Caco-2 (cell line): Measurements from ENCODE around the gene PCDHGA12. TPM values are rescaled to one million over a fixed set of nuclear protein-coding genes. Genes with fewer than 3 reads are reported as not detected.

Experiments used
- Bru-seq: library from RNA; stranded (reverse); fragments of 400-500 nt; gene quantifications from one replicate; lab custom pipeline; 2021; lab: Mats Ljungman, UMichigan
- BruChase-seq, 2 experiments: library from RNA; stranded (reverse); fragments of 400-500 nt; gene quantifications; one replicate each; lab custom pipeline; 2021; lab: Mats Ljungman, UMichigan
- BruUV-seq: library from RNA; stranded (reverse); fragments of 400-500 nt; replicated peaks from 2 replicates; lab custom pipeline; 2021; lab: Mats Ljungman, UMichigan
- CTCF ChIA-PET: fragments of 300-600 bp; sonication (Branson Sonifier 250); formaldehyde crosslinking; loops from one replicate; lab custom pipeline; 2022; ENCODE audit warnings: antibody characterized with exemption; lab: Charles Lee
- POLR2A ChIA-PET: fragments of 300-600 bp; sonication (Branson Sonifier 250); formaldehyde crosslinking; loops from one replicate; lab custom pipeline; 2022; ENCODE audit warnings: antibody characterized with exemption; lab: Charles Lee
- DNase-seq, 2 experiments: peaks; one replicate each; pipeline versions ENCODE4 v3.0.0 to v3.0.0-alpha.2; 2020 to 2022
- H3K27me3 ChIP-seq: replicated peaks from 2 replicates; pipeline ENCODE4 v1.6.0; 2011; ENCODE audit warnings: low read length; ENCODE audit not compliant: control insufficient read depth, insufficient read depth
- H3K36me3 ChIP-seq: 2 replicates; pipeline ENCODE4 v1.5.1; 2011; ENCODE audit warnings: low read length; ENCODE audit not compliant: control insufficient read depth, insufficient read depth
- H3K4me1 ChIP-seq: fragments of 250-450 bp; sonication (Bioruptor Pico); 2 replicates; pipeline ENCODE4 v1.5.1; 2020; ENCODE audit warnings: mild to moderate bottlenecking
- H3K4me3 ChIP-seq: 2 replicates; pipeline ENCODE4 v1.5.1; 2011; ENCODE audit warnings: low read depth, mild to moderate bottlenecking, control low read depth, low read length
- H3K9me3 ChIP-seq: fragments of 250-450 bp; sonication (Bioruptor Pico); 2 replicates; pipeline ENCODE4 v1.5.1; 2020; ENCODE audit warnings: mild to moderate bottlenecking, moderate library complexity
- H3K27ac Mint-ChIP-seq: one replicate; pipeline ENCODE4 v1.8.0; 2022; ENCODE audit warnings: mixed read lengths; ENCODE audit not compliant: unreplicated experiment
- H3K27me3 Mint-ChIP-seq: one replicate; pipeline ENCODE4 v1.8.0; 2022; ENCODE audit warnings: mixed read lengths; ENCODE audit not compliant: insufficient read depth, unreplicated experiment
- H3K36me3 Mint-ChIP-seq: one replicate; pipeline ENCODE4 v1.8.0; 2022; ENCODE audit warnings: mild to moderate bottlenecking, mixed read lengths; ENCODE audit not compliant: insufficient read depth, unreplicated experiment
- H3K4me1 Mint-ChIP-seq: one replicate; pipeline ENCODE4 v1.8.0; 2022; ENCODE audit warnings: low read depth, mixed read lengths; ENCODE audit not compliant: unreplicated experiment
- H3K4me3 Mint-ChIP-seq: one replicate; pipeline ENCODE4 v1.8.0; 2022; ENCODE audit warnings: mild to moderate bottlenecking, moderate library complexity, mixed read lengths; ENCODE audit not compliant: unreplicated experiment
- H3K9me3 Mint-ChIP-seq: one replicate; pipeline ENCODE4 v1.8.0; 2022; ENCODE audit warnings: mixed read lengths; ENCODE audit not compliant: unreplicated experiment
- CTCF ChIP-seq, 2 experiments: fragments of 200-600 bp in 1 of 2; IDR thresholded peaks; 1 replicate in 1 of 2; 2 replicates in 1 of 2; pipeline versions ENCODE4 v1.5.1 to v1.8.0; 2011 to 2022; ENCODE audit warnings: antibody characterized with exemption in 1 of 2, control low read depth in 1 of 2, inconsistent platforms in 1 of 2, low read depth in 1 of 2, low read length in 1 of 2, mild to moderate bottlenecking in 1 of 2, moderate library complexity in 1 of 2; ENCODE audit not compliant: insufficient read depth in 1 of 2, severe bottlenecking in 1 of 2, unreplicated experiment in 1 of 2
- intact Hi-C: fragments of 100-400 bp; cut with micrococcal nuclease; formaldehyde crosslinking; loops from one replicate; pipeline ENCODE4 v1.10.0; 2022; ENCODE audit not compliant: unreplicated experiment
- long read RNA-seq: library from polyadenylated mRNA; stranded (forward); transcript quantifications from one replicate; pipeline ENCODE4 v2.0.0, GENCODE V29; 2022
- total RNA-seq: library from RNA; stranded (reverse); gene quantifications from 2 replicates; pipeline ENCODE4 v1.2.3, GENCODE V29; 2022

PCDHGA12 gene
- 0.52 and 1.0 TPM in 2 replicates for total RNA-seq
- Bru-seq, nascent RNA, result percentile 54 among the genes with signal in this experiment
- percentile 57 among the genes with signal in this experiment for BruChase-seq, experiment 1, labeled RNA remaining after a 2-hour chase
- percentile 55 among the genes with signal in this experiment for BruChase-seq, experiment 2, labeled RNA remaining after a 6-hour chase
- long read RNA-seq, result 0 reads

- Histone ChIP-seq H3K9me3 (peaks cover 6% of the 10 kb centered on the region; the same call in 1 of the 2 replicates), H3K27me3 (no peaks in the 10 kb centered on the region), H3K4me3 (no peak within 1 kb of the TSS), H3K4me1 (no peaks in the 10 kb centered on the region), H3K36me3 (no peaks in the 10 kb centered on the region)
- CTCF ChIA-PET, result interaction anchor here (0.6 kb wide), 1 partner anchor 44 kb away, joined by 3 read pairs; no protein-coding TSS in a partner anchor
- no peak for TF ChIP-seq CTCF (IDR thresholded peaks at IDR 0.05; ENCODE audit: insufficient read depth in 1 of 2, low read depth in 1 of 2, low read length in 1 of 2, severe bottlenecking in 1 of 2, unreplicated experiment in 1 of 2)
- Mint-ChIP-seq H3K9me3 (peaks cover 48% of the 10 kb centered on the region), H3K4me1 (no peaks in the 10 kb centered on the region), H3K4me3 (no peak within 1 kb of the TSS), H3K36me3 (peaks cover 7% of the 10 kb centered on the region), H3K27me3 (no peaks in the 10 kb centered on the region), H3K27ac (no peak within 1 kb of the TSS)
- no TSS peak for BruUV-seq
- intact Hi-C loops, result no loop called here
- POLR2A ChIA-PET, result interaction anchor here (0.7 kb wide), 1 partner anchor 1261 kb away, joined by 3 read pairs; no protein-coding TSS in a partner anchor
- DNase-seq, result no peak
These were observed at the start of gene PCDHGA12 for GRCh38 chr5:141430332-141431113. Gene PCDHGA12 (plus strand): TSS chr5:141430507. CDS start chr5:141430760, 253 bp downstream.

- no TSS peak for BruUV-seq
- CTCF ChIA-PET, result no interaction called here
- Mint-ChIP-seq H3K36me3 (no peaks in the 10 kb centered on the region), H3K9me3 (no peaks in the 10 kb centered on the region), H3K27ac (no peak within 1 kb of the TSS), H3K4me3 (no peak within 1 kb of the TSS), H3K27me3 (no peaks in the 10 kb centered on the region), H3K4me1 (no peaks in the 10 kb centered on the region)
- DNase-seq, result no peak
- POLR2A ChIA-PET, result no interaction called here
- H3K36me3 ChIP-seq, result no peaks in the 10 kb centered on the region
- H3K9me3 ChIP-seq, result no peaks in the 10 kb centered on the region; the same call in 1 of the 2 replicates
- no peaks in the 10 kb centered on the region for H3K27me3 ChIP-seq
- intact Hi-C loops, result no loop called here
- no peaks in the 10 kb centered on the region for H3K4me1 ChIP-seq
- H3K4me3 ChIP-seq, result no peak within 1 kb of the TSS
- no peak for TF ChIP-seq CTCF (IDR thresholded peaks at IDR 0.05; ENCODE audit: insufficient read depth in 1 of 2, low read depth in 1 of 2, low read length in 1 of 2, severe bottlenecking in 1 of 2, unreplicated experiment in 1 of 2)
These were observed 47.6 kb upstream of the PCDHGA12 start, which contains the start of gene PCDHGA7 for GRCh38 chr5:141382469-141383294. Gene PCDHGA7 (plus strand): TSS chr5:141382742. CDS start chr5:141382900, 158 bp downstream.

GRCh38 chr5:141383345-141383744 is 47.0 kb upstream of the PCDHGA12 start:
- H3K4me1 Mint-ChIP-seq, result no peaks in the 10 kb centered on the region
- no peaks in the 10 kb centered on the region for H3K9me3 Mint-ChIP-seq
- no peaks in the 10 kb centered on the region for H3K36me3 Mint-ChIP-seq
- TF ChIP-seq CTCF (IDR thresholded peaks at IDR 0.05; ENCODE audit: insufficient read depth in 1 of 2, low read depth in 1 of 2, low read length in 1 of 2, severe bottlenecking in 1 of 2, unreplicated experiment in 1 of 2), result no peak
- no peaks in the 10 kb centered on the region for H3K27me3 ChIP-seq
- H3K36me3 ChIP-seq, result no peaks in the 10 kb centered on the region
- BruUV-seq, result no TSS peak
- no peak overlapping the region for H3K27ac Mint-ChIP-seq
- H3K27me3 Mint-ChIP-seq, result no peaks in the 10 kb centered on the region
- ChIA-PET CTCF (no interaction called here), POLR2A (no interaction called here)
- H3K4me3 Mint-ChIP-seq, result no peak overlapping the region
- H3K4me1 ChIP-seq, result no peaks in the 10 kb centered on the region
- H3K9me3 ChIP-seq, result no peaks in the 10 kb centered on the region; the same call in 1 of the 2 replicates
- H3K4me3 ChIP-seq, result no peak overlapping the region
- intact Hi-C loops, result no loop called here
- no peak for DNase-seq
